HG03342 (cell line): ENCODE measurements around the gene SBK2.
"Not testable (repeated sequence)": the region's sequence is repeated elsewhere in the genome, so short reads cannot be mapped to it uniquely, and the experiment has no call there.

Experiments used
- ATAC-seq: cut with Tn5 transposase; IDR thresholded peaks from one replicate; pipeline ENCODE4 v1.9.1; 2021; ENCODE audit warnings: mild to moderate bottlenecking, moderate library complexity; ENCODE audit not compliant: unreplicated experiment

The SBK2 gene

DNA sequence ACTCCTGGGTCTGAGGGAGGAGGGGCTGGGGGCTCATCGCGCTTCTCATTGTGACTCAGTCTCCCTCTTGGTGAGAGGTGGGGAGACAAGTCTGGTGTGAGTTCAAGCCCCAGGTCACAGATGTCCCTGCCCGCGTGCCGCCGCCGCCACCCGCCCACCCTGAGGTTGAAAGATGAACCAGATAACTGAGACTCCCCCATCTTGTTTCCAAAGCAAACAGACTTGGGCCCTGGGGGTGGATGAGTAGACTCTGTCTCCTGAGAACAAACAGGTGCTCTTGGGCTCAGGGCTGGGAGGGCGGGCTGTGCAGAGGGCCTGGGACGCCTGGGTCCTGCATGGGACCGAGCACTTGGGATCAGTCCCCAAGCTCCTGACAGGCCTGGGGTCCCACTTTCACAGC is 567 bp downstream of the SBK2 start:
- no peak for ATAC-seq

DNA sequence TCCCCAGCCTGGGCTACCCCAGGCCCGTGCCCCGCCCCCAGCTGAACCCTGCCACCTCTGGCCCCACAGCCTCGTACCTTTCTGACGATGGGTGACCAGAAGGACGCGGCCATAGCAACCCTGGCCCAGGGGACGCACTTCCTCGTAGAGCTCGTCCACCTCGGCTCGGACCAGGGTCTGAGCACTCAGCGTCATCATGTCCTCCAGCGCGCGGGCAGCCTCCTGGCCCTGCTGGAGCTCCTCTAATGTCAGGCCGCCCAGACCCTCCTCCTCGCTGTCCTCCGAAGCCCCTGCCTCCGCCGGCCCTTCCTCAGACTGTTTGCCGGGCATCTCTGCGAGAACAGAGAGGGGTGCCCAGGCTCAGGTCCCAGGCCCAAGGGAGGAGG is 975 bp downstream of the SBK2 start:
- ATAC-seq = no peak

DNA sequence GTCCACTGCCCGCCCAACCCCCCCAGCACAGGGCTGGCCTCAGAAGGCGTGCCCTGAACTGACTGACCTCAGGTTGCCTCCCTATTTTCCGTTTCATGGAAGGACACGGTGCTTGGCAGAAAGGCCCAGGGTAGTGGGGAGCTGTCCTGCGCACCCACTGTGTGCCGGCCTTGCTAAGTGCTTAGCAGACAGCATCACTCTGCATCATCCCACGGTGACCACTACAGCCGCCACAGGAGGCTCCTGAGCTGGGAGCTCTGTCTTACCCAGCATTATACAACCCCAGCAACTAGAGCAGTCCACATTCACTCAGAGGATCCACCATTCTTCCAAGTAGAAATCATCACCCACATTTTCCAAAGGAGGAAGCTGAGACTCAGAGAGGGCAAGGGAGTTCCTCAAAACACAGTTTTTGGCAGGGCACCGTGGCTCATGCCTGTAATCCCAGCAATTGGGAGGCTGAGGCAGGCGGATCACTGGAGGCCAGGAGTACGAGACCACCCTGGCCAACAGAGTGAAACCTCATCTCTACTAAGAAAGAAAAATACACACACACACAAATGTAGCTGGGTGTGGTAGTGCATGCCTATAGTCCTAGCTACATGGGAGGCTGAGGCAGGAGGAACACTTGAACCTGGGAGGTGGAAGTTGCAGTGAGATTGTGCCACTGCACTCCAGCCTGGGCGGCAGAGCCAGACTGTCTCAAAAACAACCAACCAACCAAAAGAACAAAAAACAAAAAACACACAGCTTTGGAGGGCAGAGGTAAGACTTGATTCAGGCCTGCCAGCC is 1.6 kb downstream of the SBK2 start:
- no peak for ATAC-seq

DNA sequence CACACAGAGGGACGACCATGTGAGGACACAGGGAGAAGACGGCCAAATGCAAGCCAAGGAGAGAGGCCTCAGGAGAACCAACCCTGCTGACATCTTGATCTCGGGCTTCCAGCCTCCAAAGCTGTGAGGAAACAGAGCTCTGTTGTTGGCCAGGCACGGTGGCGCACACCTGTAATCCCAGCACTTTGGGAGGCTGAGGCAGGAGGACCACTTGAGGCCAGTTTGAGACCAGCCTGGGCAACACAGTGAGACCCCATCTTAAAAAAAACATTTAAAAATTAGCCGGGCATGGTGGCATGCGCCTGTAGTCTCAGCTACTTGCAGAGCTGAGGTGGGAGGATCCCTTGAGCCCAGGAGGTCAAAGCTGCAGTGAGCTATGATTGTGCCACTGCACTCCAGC is 2.7 kb downstream of the SBK2 start:
- ATAC-seq = not testable (repeated sequence)

DNA sequence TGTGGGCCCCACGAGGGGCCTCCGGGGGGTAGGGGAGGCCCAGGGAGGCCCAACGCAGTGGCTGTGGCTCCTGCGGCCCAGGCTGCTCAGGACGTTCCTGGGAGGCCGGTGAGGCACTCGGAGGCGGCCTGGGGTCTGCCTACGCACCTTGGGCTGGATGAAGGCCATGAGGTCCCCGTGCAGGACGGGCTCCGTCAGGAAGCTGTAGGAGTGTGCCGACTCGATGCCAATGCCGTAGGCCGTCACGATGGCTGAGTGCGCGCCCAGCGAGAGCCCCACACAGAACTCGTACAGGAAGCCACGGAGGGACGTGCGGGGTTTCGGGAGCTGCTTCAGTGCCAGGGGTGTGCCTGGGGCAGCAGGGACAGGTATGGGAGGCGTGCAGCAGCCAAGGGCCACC is 5.9 kb downstream of the SBK2 start:
- no peak for ATAC-seq

DNA sequence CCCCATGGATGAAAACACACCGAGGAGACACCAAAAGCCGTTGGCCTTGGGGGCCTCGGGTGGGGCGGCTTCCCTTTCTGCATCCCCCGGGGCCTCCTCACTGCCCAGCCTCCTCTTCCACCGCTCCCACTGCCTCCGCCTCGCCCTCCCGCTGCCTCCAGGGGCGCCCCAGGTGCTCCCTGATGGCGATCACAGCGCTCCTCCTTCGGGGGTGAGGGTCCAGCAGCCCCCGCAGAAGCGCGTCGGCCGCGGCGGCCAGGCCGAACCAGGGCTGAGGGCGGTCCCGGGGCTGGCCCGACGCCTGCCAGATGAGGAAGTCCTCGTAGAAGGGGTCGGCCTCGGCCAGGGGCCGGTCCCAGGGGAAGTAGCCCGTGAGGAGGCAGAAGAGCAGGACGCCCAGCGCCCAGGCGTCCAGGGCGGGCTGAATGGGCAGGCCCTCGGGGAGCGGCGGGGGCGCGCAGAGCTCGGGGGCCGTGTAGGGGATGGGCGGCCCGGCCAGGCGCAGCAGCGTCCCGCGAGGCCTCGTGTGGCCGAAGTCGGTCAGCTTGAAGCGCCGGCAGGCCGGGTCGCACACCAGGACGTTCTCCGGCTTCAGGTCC is 7.2 kb downstream of the SBK2 start:
- no peak for ATAC-seq

DNA sequence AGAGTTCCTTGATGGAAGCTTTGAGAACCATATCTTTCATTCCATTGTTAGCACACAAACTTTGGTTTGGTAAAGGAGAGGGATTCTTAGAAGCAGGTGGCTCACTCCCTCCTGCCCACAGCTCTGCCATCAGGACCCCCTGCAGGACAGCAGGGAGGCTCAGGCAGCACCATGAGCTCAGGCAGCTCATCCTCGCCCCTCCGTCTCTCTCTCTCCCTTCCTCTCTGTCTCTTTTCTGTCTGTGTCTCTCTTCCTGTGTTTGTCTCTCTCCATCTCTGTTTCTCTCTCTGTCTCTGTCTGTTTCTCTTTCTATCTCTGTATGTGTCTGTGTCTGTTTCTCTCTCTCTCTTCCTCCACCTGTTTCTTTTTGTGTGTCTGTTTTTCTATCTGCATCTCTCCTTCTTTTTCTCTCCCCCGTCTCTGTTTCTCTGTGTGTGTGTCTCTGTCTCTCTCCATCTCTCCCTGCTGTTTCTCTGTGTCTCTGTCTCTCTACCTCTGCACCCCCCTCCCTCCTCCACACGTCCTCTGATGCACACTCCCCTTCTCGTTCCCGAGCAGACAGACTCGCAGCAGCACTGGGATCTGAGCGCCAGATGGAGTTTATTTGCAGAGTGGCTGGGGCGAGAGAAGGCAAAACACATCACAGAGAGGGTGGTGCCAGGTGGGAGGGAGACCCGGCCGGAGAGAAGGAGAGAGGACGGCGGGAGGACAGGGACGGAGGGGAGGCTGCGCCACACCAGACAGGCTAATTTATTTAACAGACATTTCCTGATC is 8.7 kb downstream of the SBK2 start:
- ATAC-seq = no peak

DNA sequence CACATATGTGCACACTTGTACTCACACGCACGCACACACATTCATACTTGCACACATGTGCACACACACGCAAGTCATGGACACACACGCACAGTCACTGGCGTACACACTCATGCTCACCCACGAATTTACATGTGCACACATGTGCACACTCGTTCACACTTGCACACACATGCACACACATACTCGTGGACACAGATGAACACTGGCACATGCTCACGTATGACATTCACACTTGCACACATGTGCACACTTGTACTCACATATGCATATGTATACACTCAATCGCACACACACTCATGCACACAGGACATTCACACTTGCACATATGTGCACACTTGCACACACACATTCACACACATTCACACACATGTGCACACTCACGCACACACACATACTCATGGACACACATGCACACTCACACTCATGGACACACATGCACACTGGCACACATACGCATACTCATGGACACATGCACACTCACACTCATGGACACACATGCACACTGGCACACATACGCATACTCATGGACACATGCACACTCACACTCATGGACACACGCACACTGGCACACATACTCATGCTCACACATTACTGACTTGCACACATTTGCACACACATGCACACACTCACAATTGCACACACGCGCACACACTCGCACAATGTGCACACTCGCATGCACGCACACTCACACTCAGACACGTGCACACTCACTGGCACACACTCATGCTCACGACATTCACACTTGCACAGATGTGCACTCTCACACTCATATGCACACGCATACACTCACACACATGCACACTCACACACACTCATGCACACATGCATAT is 9.5 kb downstream of the SBK2 start:
- ATAC-seq = no peak

GRCh38 chr19:55526216-55527196 is 10.4 kb downstream of the SBK2 start:
- ATAC-seq = no peak

DNA sequence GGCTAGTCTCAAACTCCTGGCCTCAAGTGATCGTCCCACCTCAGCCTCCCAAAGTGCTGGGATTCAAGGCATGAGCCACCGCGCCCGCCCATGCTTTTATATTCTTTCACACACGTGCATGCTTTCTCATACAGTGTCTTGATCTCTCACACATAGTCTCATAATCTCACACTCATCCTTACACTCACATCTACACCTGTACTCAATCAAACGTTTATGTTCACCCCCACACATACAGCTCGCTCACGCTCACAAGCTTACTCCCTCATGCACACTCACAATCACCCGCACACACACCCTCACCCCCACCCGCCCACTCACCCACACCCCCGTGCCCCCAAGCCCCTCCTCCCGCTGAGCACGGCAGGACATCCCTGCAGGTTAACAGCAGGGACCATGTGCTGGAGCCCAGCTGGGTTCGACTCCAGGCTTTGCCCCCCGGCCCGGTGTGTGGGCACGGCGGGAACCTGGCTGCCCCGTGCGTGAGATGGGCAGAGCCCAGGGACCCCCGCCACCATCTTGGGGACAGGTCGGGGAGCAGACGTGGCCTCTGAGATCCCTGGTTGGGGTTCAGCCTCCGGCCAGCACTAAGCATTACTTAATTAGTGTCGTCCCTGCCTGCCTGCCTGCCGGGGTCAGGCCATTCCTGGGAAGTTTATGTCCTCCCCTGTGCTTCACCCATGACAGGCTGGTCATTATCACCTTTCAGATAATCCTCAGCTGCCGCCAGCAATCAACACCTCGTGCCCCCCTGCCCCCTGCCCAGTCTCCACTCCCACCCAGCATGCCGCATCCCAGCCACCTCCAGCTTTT is 11.4 kb downstream of the SBK2 start:
- no peak for ATAC-seq

DNA sequence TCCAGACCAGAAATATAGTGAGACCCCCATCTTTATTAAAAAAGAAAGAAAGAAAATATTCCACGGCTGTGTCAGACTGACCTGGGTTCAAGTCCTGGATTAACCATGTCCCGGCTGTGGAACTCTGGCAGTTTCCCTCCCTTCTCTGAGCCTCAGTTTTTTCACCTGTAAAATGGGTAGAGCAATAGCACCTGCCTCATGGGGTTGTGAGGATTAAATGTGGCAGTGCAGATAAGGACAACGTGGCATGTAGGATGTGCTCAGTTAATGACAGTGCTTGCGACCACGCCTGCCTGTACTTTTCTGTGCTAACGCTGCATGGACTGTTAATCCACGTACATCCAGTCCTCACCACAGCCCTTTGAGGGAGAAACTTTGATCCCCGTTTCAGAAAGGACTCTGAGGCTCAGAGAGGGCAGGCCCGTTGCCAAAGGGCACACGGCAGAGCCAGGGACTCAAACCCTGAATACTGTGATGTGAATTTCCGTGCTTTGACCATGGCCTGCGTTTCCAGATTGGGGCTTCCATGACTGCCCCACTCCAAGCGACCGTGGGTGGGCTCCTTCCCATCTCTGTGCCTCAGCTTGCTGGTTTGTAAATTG is 16.1 kb downstream of the SBK2 start:
- ATAC-seq = no peak

- ATAC-seq = no peak
Observed at GRCh38 chr19:55519451-55520311, 17.3 kb downstream of the SBK2 start.

- peak; percentile 97 for ATAC-seq
Observed at GRCh38 chr19:55516878-55517620, 19.9 kb downstream of the SBK2 start.

DNA sequence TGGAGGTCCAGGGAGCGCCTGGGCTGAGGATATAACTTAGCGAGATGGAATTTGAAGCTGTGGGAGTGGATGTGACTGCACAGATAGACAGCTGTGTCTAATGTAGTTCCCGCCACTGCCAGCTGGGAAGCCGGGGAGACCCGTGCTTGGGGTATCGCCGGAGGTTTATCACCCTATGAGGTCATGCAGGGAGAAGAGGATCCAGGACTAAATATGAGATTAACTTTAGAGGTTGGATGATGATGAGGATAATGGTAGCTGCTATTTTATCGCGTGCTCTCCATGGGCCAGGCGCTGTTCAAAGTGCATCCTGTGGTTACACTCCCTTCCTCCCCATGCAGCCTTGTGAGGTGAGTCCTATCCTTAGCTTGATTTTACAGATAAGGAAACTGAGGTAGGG is 28.8 kb downstream of the SBK2 start:
- ATAC-seq = no peak

GRCh38 chr19:55504981-55505380 is 32.0 kb downstream of the SBK2 start:
- ATAC-seq = no peak

GRCh38 chr19:55504252-55504603 is 32.7 kb downstream of the SBK2 start:
- ATAC-seq = no peak
